Renal cortex interstitium (tissue), 11 donors: ENCODE measurements around the gene ZIC1. TPM values are rescaled to one million over a fixed set of nuclear protein-coding genes. Genes with fewer than 3 reads are reported as not detected.

Source experiments
- DNase-seq, 11 donors: peaks; one replicate each; pipeline ENCODE4 v3.0.0-alpha.2; 2013; ENCODE audit warnings: low read depth in 9 of 11, low spot score in 4 of 11; ENCODE audit errors: extremely low read depth in 1 of 11
- polyA plus RNA-seq, 3 donors: library from polyadenylated mRNA; unstranded; fragments of 120-200 nt; gene quantifications; one replicate each; pipeline ENCODE4 v1.2.1, GENCODE V29; 2013; ENCODE audit not compliant: insufficient read length in 3 of 3

ZIC1 gene
- polyA plus RNA-seq, 3 donors = 0.50 TPM; not detected in 2

DNA sequence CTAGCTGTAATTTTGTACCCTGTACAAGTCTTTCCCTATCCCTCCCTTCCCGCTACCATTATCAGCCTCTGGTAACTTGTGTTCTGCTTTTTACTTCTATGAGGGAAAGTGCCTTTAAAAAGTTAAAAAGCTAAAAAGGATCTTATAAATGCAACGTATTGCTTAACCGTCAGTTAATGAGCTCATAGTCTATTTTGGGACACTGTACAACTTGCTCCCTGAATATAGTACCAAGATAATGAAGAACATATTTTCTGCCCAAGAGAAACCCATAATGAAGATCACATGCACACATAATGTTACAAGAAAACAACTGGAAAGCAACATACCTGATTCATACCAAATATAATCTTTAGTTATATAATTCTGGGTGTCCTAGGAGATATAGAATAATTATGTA is 22.6 kb downstream of the ZIC1 start:
- no peak for DNase-seq

DNA sequence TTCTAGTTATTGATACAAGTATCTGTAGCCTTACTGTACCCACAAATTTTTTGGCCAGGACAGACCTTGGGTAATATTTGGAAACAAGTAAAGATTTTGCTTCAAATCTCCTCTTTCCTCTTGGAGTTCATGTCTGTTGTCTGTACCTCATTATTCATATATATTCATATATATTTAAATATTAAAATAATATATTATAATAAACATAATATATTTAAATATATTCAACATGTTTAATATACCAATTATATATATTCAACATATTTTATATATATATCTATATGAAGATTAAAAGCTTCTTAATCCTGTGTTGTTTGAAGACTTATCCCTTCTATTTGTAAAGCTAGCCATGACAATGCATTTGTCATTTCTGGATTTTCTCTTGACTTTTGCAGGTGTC is 38.1 kb downstream of the ZIC1 start:
- no peak for DNase-seq

- no peak for DNase-seq
These were observed 40.5 kb downstream of the ZIC1 start for GRCh38 chr3:147449669-147450068.

- DNase-seq = no peak
These were observed 50.0 kb downstream of the ZIC1 start for GRCh38 chr3:147458995-147459704.

DNA sequence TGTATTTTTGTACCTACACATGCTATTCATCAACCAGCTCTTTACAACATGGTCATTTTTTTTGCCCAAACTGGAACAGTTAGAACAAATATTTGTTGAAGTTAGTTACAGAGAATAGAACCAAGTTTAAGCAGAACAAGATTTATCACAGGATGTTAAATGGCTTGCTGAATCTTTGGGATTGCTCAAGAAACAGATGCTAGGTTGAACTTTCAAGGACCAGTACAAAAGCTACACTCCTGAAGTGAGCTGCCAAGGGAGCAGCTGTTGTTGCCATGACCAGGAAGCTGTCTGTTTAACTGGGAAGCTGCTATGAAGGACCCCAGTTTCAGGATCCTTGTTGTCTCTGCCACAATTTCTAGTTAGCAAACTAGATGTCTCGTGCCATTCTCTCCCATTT is 53.7 kb downstream of the ZIC1 start:
- DNase-seq = no peak

Other genes starting within 250 kb of the ZIC1 start
- gene ZIC4, start 2.8 kb upstream of the ZIC1 start, polyA plus RNA-seq = under 1 TPM in 1 of 3 donors, not detected in 2; 0.06 TPM